ENCODE measurements around the gene XAB2.

Gene XAB2

GRCh38 chr19:7632340-7633203 is 3.2 kb upstream of the XAB2 start:
- DNase-seq, result no peak

GRCh38 chr19:7631577-7631976 is 2.2 kb upstream of the XAB2 start:
- DNase-seq, result no peak

- DNase-seq, result no peak
Measured at GRCh38 chr19:7628589-7629311, 595 bp downstream of the XAB2 start.

- no peak for DNase-seq
Measured at GRCh38 chr19:7627166-7627565, 2.2 kb downstream of the XAB2 start.

- DNase-seq, result no peak
Measured at GRCh38 chr19:7625763-7626372, 3.5 kb downstream of the XAB2 start.

- no peak for DNase-seq
Measured at GRCh38 chr19:7624810-7625209, 4.5 kb downstream of the XAB2 start.

- DNase-seq, result no peak
Measured at GRCh38 chr19:7623725-7624603, 5.4 kb downstream of the XAB2 start.

GRCh38 chr19:7622933-7623685 is 6.2 kb downstream of the XAB2 start:
- DNase-seq, result no peak

- DNase-seq, result no peak
Measured at GRCh38 chr19:7620442-7621412, 8.6 kb downstream of the XAB2 start.

GRCh38 chr19:7619671-7620441 is 9.5 kb downstream of the XAB2 start:
- no peak for DNase-seq

- no peak for DNase-seq
Measured at GRCh38 chr19:7618771-7619510, 10.4 kb downstream of the XAB2 start.

- no peak for DNase-seq
Measured at GRCh38 chr19:7618348-7618747, 11.0 kb downstream of the XAB2 start.

GRCh38 chr19:7617735-7618134 is 11.6 kb downstream of the XAB2 start:
- no peak for DNase-seq

- no peak for DNase-seq
Measured at GRCh38 chr19:7617172-7617571, 12.2 kb downstream of the XAB2 start.

GRCh38 chr19:7614859-7615741 is 14.2 kb downstream of the XAB2 start:
- DNase-seq, result no peak

GRCh38 chr19:7612282-7613274 is 16.8 kb downstream of the XAB2 start:
- DNase-seq, result no peak

Measured in CD4-positive, alpha-beta T cell treated with Interleukin-10 for 1 hour (primary cell).